Retina (tissue), 1 donor: Measurements from ENCODE around the gene AOC1.

ENCODE experiments used
- DNase-seq: peaks from one replicate; pipeline ENCODE4 v3.0.0-alpha.2; 2016

The AOC1 gene

GRCh38 chr7:150858236-150859197 is 6.2 kb downstream of the AOC1 start:
- DNase-seq, result no peak

GRCh38 chr7:150860291-150860977 is 8.1 kb downstream of the AOC1 start:
- DNase-seq, result no peak

DNA sequence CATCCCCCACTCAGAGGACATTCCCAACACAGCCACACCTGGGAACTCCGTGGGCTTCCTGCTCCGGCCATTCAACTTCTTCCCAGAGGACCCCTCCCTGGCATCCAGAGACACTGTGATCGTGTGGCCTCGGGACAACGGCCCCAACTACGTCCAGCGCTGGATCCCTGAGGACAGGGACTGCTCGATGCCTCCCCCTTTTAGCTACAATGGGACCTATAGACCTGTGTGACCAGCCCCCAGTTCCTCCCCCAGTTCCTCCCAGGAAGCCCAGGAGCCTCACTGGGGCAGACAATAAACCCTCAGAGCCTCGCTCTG is 8.6 kb downstream of the AOC1 start:
- DNase-seq, result no peak

- DNase-seq, result no peak
Measured at GRCh38 chr7:150862356-150862755, 10.0 kb downstream of the AOC1 start.

- DNase-seq, result no peak
Measured at GRCh38 chr7:150863946-150864345, 11.6 kb downstream of the AOC1 start.

DNA sequence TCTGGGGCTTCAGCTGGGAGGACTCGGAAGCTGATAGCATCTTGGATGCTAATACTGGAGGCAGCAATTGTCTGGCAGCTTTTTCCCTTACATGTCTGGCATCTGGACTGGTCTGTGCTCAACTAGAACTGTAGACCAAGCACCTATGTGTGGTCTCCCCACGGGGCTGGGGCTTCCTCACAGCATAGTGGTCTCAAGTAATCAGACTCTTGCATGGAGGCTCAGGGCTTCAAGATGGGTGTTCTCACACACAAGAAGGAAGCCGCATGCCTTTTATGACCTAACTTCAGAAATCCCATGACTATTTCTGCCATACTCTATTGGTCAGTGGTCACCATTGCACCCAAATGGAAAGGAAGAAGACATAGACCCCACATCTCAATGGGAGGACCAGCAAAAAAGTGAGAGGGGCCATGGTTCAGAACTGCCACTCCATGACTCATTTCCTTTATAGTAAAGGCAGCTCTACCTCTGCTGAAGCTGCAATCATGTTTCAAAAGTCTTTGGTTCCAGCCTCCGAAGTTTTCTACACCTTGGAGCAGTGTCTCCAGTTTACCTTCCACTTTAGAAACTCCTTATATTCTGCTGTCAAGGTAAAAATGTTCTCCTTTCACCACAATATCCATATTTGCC is 14.7 kb downstream of the AOC1 start:
- DNase-seq, result no peak

- no peak for DNase-seq
Measured at GRCh38 chr7:150867605-150868004, 15.3 kb downstream of the AOC1 start.

DNA sequence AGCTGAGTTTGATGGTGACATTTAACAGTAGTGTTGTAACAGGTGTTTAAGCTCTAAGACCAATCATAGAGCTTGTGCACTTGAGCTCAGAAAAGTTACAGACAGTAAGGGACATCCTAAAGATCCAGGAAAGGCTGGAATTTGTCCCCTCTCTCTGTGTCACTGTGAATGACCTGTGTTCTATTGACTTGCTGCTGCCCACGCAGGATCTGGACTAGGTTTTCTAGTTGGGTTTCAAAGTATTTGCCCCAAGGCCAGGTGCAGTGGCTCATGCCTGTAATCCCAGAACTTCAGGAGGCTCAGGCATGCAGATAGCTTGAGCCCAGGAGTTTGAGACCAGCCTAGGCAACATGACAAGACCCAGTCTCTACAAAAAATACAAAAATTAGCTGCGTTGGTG is 17.1 kb downstream of the AOC1 start:
- no peak for DNase-seq

DNA sequence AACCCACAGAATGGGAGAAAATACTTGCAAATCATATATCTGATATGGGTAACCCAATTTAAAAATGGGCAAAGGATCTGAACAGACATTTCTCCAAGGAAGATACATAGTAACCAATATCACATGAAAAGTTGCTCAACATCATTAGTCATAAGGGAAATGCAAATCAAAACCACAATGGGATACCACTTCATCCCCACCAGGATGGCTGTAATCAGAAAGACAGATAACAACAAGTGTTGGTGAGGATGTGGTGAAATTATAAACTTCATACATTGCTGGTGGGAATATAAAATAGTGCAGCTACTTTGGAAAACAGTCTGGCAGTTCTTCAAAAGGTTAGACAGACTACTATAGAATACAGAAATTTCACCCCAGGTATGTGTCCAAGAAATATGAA is 19.3 kb downstream of the AOC1 start:
- no peak for DNase-seq

GRCh38 chr7:150874401-150875198 is 22.3 kb downstream of the AOC1 start:
- DNase-seq, result no peak

- DNase-seq, result no peak
Measured at GRCh38 chr7:150875791-150876190, 23.5 kb downstream of the AOC1 start.

- DNase-seq, result peak; percentile 81
Measured at GRCh38 chr7:150876817-150877526, 24.7 kb downstream of the AOC1 start.

DNA sequence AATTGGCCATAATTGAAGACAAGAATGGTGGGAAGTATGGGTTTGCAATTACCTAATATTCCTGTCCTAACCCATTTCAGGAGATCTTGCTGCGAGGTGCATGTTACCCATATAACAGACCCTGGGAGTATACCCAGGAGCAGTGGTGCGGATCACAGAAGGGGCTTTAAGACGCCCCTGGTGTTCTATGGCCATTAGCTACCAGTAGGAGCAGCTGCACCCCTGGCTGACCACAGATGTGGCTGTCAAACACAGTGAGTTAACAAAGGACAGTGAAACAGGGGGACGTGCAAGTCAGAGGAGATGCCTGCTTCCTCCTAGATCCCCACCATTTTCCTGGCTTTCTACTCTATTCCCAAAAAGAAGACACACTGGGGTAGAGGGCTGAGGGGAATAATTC is 25.2 kb downstream of the AOC1 start:
- no peak for DNase-seq

DNA sequence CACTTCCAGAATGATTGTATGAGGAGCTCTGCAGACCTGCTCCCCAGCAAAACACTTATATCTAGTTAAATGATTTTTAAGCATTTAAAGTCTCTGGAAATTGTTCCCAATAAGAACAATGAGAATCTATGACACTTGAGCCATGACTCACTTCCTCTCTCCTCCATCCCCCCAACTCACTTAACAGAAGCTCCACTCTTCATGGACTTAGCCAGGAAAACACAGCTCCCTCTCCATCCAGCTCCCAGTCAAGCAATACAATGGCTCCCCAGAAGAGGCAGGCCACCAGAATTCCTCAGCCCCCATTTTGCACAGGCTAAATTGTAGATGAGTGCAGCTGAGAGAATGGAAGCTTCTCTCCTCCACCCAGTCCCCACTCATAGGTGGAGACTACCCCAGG is 27.0 kb downstream of the AOC1 start:
- DNase-seq, result no peak

DNA sequence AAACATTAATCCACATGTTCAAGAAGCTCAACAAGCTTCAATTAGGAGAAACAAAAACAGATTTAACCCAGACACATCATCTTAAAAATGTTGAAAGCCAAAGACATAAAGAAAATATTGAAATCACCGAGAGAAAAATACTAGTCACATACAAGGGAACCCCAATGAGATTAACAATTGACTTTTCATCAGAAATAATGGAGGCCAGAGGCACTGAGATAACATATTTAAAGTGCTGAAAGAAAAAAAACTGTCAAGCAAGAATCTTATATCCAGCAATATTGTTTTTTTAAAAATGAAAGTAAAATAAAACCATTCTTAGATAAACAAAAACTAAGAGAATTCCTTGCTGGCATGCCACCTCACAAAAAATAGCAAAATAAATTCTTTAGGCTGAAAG is 28.9 kb downstream of the AOC1 start:
- DNase-seq, result no peak

- no peak for DNase-seq
Measured at GRCh38 chr7:150890853-150891584, 38.7 kb downstream of the AOC1 start.

GRCh38 chr7:150891740-150892139 is 39.4 kb downstream of the AOC1 start:
- no peak for DNase-seq

DNA sequence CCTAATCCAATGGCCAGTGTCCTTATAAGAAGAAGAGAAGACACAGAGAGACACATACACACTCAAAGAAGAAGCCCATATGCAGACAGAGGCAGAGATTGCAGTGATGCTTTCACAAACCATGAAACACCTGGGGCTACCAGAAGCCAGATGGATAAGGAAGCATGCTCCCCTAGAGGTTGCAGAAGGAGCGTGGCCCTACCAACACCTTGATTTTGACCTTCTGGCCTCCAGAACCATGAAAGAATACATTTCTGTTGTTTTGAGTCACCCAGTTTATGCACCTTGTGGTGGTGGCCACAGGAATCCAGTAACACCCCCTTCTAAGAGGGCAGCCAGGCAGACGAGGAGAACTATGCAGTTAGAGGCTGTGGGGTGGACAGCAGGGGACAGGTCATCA is 43.5 kb downstream of the AOC1 start:
- no peak for DNase-seq

GRCh38 chr7:150896562-150897209 is 44.4 kb downstream of the AOC1 start:
- DNase-seq, result no peak

- DNase-seq, result no peak
Measured at GRCh38 chr7:150897502-150898474, 45.5 kb downstream of the AOC1 start.
